Neural progenitor cell (in vitro differentiated cells): Measurements from ENCODE around the gene ROBO2. TPM values are rescaled to one million over a fixed set of nuclear protein-coding genes. Genes with fewer than 3 reads are reported as not detected.

Experiments used
- DNase-seq: peaks from one replicate; pipeline ENCODE4 v3.0.0-alpha.2; 2016; ENCODE audit warnings: low spot score
- H2AFZ ChIP-seq: fragments of 200-600 bp; sonication (generic); replicated peaks from 2 replicates; pipeline ENCODE4 v1.6.1; 2016; ENCODE audit warnings: antibody characterized with exemption
- H3F3A ChIP-seq: fragments of 200-600 bp; sonication (generic); 2 replicates; pipeline ENCODE4 v1.6.1; 2016; ENCODE audit warnings: antibody characterized with exemption, low read depth
- H3K27ac ChIP-seq: fragments of 200-600 bp; sonication (generic); 2 replicates; pipeline ENCODE4 v1.5.1; 2016; ENCODE audit warnings: mild to moderate bottlenecking
- H3K27me3 ChIP-seq: fragments of 200-600 bp; sonication (generic); 2 replicates; pipeline ENCODE4 v1.6.1; 2016; ENCODE audit warnings: mild to moderate bottlenecking, moderate library complexity
- H3K36me3 ChIP-seq: fragments of 200-600 bp; sonication (generic); 2 replicates; pipeline ENCODE4 v1.5.1; 2016
- H3K4me1 ChIP-seq: fragments of 200-600 bp; sonication (generic); 2 replicates; pipeline ENCODE4 v1.6.1; 2016; ENCODE audit warnings: mixed run types
- H3K4me2 ChIP-seq: fragments of 200-600 bp; sonication (generic); 2 replicates; pipeline ENCODE4 v1.6.1; 2016
- H3K4me3 ChIP-seq: fragments of 200-600 bp; sonication (generic); 2 replicates; pipeline ENCODE4 v1.5.1; 2016
- H3K79me2 ChIP-seq: fragments of 200-600 bp; sonication (generic); 2 replicates; pipeline ENCODE4 v1.6.1; 2016; ENCODE audit warnings: low read depth
- H3K9ac ChIP-seq: fragments of 200-600 bp; sonication (generic); 2 replicates; pipeline ENCODE4 v1.6.1; 2016
- H3K9me3 ChIP-seq: fragments of 200-600 bp; sonication (generic); 2 replicates; pipeline ENCODE4 v1.5.1; 2016; ENCODE audit warnings: low read depth
- H4K20me1 ChIP-seq: fragments of 200-600 bp; sonication (generic); 2 replicates; pipeline ENCODE4 v1.6.1; 2016; ENCODE audit warnings: low read depth
- H3K27ac Mint-ChIP-seq: 3 replicates; pipeline ENCODE4 v1.8.0; 2021; ENCODE audit warnings: mixed read lengths
- H3K27me3 Mint-ChIP-seq: 2 replicates; pipeline ENCODE4 v1.8.0; 2022; ENCODE audit warnings: low read depth, mild to moderate bottlenecking, inconsistent platforms, moderate library complexity, mixed read lengths; ENCODE audit not compliant: insufficient read depth
- H3K36me3 Mint-ChIP-seq: 3 replicates; pipeline ENCODE4 v1.8.0; 2021; ENCODE audit warnings: mixed read lengths
- H3K4me1 Mint-ChIP-seq: 3 replicates; pipeline ENCODE4 v1.8.0; 2021; ENCODE audit warnings: mixed read lengths
- H3K4me3 Mint-ChIP-seq: 3 replicates; pipeline ENCODE4 v1.8.0; 2021; ENCODE audit warnings: mild to moderate bottlenecking, moderate library complexity, mixed read lengths
- H3K9me3 Mint-ChIP-seq: 3 replicates; pipeline ENCODE4 v1.8.0; 2020; ENCODE audit warnings: mixed read lengths
- EZH2 ChIP-seq: fragments of 200-600 bp; sonication (generic); IDR thresholded peaks from 2 replicates; pipeline ENCODE4 v1.6.1; 2017; ENCODE audit warnings: antibody characterized with exemption, mild to moderate bottlenecking, moderate library complexity
- EZH2phosphoT487 ChIP-seq: fragments of 200-600 bp; sonication (generic); IDR thresholded peaks from 2 replicates; pipeline ENCODE4 v1.6.1; 2017; ENCODE audit warnings: antibody characterized with exemption
- total RNA-seq: library from RNA; depleted of rRNA; stranded (reverse); fragments of >200 nt; gene quantifications from 2 replicates; pipeline ENCODE4 v1.2.3, GENCODE V29; 2015; ENCODE audit warnings: low replicate concordance
- TF ChIP-seq, protein P1 (sequence below): fragments of 200-600 bp; sonication (generic); IDR thresholded peaks from 2 replicates; pipeline ENCODE4 v1.5.1; 2017; ENCODE audit warnings: antibody characterized with exemption, mild to moderate bottlenecking

Gene ROBO2
- total RNA-seq, 1 donor from 2014 or later = 15.0 TPM

- Histone ChIP-seq H3K36me3 (no peaks in the 10 kb centered on the region), H3K4me1 (peaks cover 22% of the 10 kb centered on the region), H3K27me3 (peaks cover 18% of the 10 kb centered on the region), H3K27ac (no peak overlapping the region), H3K4me2 (peak overlapping the region; percentile 19), H3F3A (peaks cover 8% of the 10 kb centered on the region), H2AFZ (no peak overlapping the region), H3K79me2 (no peaks in the 10 kb centered on the region), H3K9me3 (no peaks in the 10 kb centered on the region), H4K20me1 (no peaks in the 10 kb centered on the region), H3K4me3 (no peak overlapping the region), H3K9ac (no peak overlapping the region)
- DNase-seq = no peak
- no peaks in the 10 kb centered on the region for H3K9me3 Mint-ChIP-seq
- H3K36me3 Mint-ChIP-seq = peaks cover 4% of the 10 kb centered on the region
- no peak for TF ChIP-seq EZH2phosphoT487
- TF ChIP-seq EZH2 = no peak
- TF ChIP-seq, protein P1, sequence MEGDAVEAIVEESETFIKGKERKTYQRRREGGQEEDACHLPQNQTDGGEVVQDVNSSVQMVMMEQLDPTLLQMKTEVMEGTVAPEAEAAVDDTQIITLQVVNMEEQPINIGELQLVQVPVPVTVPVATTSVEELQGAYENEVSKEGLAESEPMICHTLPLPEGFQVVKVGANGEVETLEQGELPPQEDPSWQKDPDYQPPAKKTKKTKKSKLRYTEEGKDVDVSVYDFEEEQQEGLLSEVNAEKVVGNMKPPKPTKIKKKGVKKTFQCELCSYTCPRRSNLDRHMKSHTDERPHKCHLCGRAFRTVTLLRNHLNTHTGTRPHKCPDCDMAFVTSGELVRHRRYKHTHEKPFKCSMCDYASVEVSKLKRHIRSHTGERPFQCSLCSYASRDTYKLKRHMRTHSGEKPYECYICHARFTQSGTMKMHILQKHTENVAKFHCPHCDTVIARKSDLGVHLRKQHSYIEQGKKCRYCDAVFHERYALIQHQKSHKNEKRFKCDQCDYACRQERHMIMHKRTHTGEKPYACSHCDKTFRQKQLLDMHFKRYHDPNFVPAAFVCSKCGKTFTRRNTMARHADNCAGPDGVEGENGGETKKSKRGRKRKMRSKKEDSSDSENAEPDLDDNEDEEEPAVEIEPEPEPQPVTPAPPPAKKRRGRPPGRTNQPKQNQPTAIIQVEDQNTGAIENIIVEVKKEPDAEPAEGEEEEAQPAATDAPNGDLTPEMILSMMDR = no peak
- no peak overlapping the region for H3K4me3 Mint-ChIP-seq
- no peak overlapping the region for H3K27ac Mint-ChIP-seq
- H3K4me1 Mint-ChIP-seq = peaks cover 30% of the 10 kb centered on the region
- H3K27me3 Mint-ChIP-seq = no peaks in the 10 kb centered on the region
Observed at GRCh38 chr3:77524946-77525682, 485.2 kb downstream of the ROBO2 start.

GRCh38 chr3:77526573-77527113 lies 486.7 kb downstream of the ROBO2 start:
- H3K9me3 ChIP-seq = no peaks in the 10 kb centered on the region
- H3K4me3 ChIP-seq = no peak overlapping the region
- peaks cover 8% of the 10 kb centered on the region for H3F3A ChIP-seq
- Mint-ChIP-seq H3K27ac (no peak overlapping the region), H3K4me3 (no peak overlapping the region), H3K36me3 (peaks cover 4% of the 10 kb centered on the region), H3K9me3 (no peaks in the 10 kb centered on the region), H3K27me3 (no peaks in the 10 kb centered on the region), H3K4me1 (peaks cover 30% of the 10 kb centered on the region)
- no peak overlapping the region for H2AFZ ChIP-seq
- peaks cover 18% of the 10 kb centered on the region for H3K27me3 ChIP-seq
- H3K9ac ChIP-seq = no peak overlapping the region
- TF ChIP-seq, protein P1 = no peak
- no peak for TF ChIP-seq EZH2
- TF ChIP-seq EZH2phosphoT487 = no peak
- no peaks in the 10 kb centered on the region for H3K79me2 ChIP-seq
- H3K27ac ChIP-seq = no peak overlapping the region
- no peaks in the 10 kb centered on the region for H3K36me3 ChIP-seq
- DNase-seq = no peak
- H3K4me2 ChIP-seq = no peak overlapping the region
- H3K4me1 ChIP-seq = peaks cover 22% of the 10 kb centered on the region
- H4K20me1 ChIP-seq = no peaks in the 10 kb centered on the region

- Mint-ChIP-seq H3K27ac (no peak overlapping the region), H3K36me3 (peaks cover 7% of the 10 kb centered on the region), H3K27me3 (no peaks in the 10 kb centered on the region), H3K4me1 (peaks cover 15% of the 10 kb centered on the region), H3K4me3 (no peak overlapping the region), H3K9me3 (peaks cover 3% of the 10 kb centered on the region)
- no peaks in the 10 kb centered on the region for H3K27me3 ChIP-seq
- H3K9ac ChIP-seq = no peak overlapping the region
- H3F3A ChIP-seq = no peaks in the 10 kb centered on the region
- no peak overlapping the region for H3K27ac ChIP-seq
- H3K4me2 ChIP-seq = no peak overlapping the region
- no peaks in the 10 kb centered on the region for H3K79me2 ChIP-seq
- no peaks in the 10 kb centered on the region for H3K9me3 ChIP-seq
- H3K36me3 ChIP-seq = no peaks in the 10 kb centered on the region
- no peak for DNase-seq
- no peak overlapping the region for H3K4me3 ChIP-seq
- TF ChIP-seq EZH2 (no peak), EZH2phosphoT487 (no peak)
- TF ChIP-seq, protein P1 = no peak
- H3K4me1 ChIP-seq = peaks cover 14% of the 10 kb centered on the region
- H2AFZ ChIP-seq = no peak overlapping the region
- H4K20me1 ChIP-seq = no peaks in the 10 kb centered on the region
Observed at GRCh38 chr3:77529522-77529921, 489.6 kb downstream of the ROBO2 start.
